ENCODE results near the gene P3H1.

DNA sequence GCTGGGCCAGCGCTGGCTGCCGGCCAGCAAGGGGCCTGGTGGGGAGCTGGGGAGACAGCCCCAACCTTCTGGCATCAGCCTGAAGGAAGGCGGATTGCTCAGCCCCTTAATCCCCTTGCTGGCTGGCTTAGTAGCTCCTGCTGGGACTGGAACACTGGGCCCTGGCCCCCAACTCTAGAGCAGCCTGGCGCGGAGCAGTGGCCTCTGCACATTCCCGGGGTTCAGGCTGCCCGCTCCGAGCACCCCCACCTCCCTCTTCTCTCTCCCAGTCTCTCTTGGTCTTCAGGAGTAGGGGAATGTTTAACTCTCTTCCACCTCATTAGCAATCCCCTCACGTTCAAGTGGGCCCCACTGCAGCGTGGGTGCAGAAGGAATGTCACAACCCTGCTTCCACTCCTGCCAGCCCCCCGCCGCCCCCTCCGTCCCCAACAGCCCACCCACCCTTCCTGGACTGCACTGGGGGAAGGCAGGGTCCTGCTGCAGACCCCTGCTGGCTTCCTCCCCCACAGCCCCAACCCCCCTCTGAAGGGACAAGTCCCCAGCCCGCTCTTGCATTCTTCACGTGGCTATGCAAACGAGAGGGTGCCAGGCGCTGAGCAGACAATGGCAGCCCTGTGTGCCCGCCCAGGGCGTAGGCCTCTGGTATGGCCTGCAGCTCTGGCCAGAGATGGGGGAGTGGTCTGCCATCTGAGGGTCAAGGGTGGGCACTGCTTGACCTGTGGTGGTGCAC lies 25.8 kb downstream of the P3H1 start:
- TF ChIP-seq, protein P1, sequence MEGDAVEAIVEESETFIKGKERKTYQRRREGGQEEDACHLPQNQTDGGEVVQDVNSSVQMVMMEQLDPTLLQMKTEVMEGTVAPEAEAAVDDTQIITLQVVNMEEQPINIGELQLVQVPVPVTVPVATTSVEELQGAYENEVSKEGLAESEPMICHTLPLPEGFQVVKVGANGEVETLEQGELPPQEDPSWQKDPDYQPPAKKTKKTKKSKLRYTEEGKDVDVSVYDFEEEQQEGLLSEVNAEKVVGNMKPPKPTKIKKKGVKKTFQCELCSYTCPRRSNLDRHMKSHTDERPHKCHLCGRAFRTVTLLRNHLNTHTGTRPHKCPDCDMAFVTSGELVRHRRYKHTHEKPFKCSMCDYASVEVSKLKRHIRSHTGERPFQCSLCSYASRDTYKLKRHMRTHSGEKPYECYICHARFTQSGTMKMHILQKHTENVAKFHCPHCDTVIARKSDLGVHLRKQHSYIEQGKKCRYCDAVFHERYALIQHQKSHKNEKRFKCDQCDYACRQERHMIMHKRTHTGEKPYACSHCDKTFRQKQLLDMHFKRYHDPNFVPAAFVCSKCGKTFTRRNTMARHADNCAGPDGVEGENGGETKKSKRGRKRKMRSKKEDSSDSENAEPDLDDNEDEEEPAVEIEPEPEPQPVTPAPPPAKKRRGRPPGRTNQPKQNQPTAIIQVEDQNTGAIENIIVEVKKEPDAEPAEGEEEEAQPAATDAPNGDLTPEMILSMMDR (IDR thresholded peaks at IDR 0.05; ENCODE audit: low read depth, low read length), result no peak
- TF ChIP-seq POLR2A (IDR thresholded peaks at IDR 0.05; ENCODE audit: extremely low read depth, insufficient read length) (no peak), MYC (IDR thresholded peaks at IDR 0.05; ENCODE audit: low read depth, low read length) (no peak)
- TF ChIP-seq, protein P2, sequence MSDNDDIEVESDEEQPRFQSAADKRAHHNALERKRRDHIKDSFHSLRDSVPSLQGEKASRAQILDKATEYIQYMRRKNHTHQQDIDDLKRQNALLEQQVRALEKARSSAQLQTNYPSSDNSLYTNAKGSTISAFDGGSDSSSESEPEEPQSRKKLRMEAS (IDR thresholded peaks at IDR 0.05; ENCODE audit: low read depth, low read length), result no peak

Data from NB4 (cell line).